Dedifferentiated amniotic fluid mesenchymal stem cell (primary cell): ENCODE results near the gene PLEKHM1.

ENCODE experiments used
- DNase-seq: peaks from one replicate; pipeline ENCODE4 v3.0.0-alpha.2; 2016; ENCODE audit errors: extremely low spot score

PLEKHM1 gene

GRCh38 chr17:45427181-45427835, 63.2 kb downstream of the PLEKHM1 start:
- DNase-seq = no peak

GRCh38 chr17:45426561-45426960, 64.0 kb downstream of the PLEKHM1 start:
- no peak for DNase-seq

- DNase-seq = no peak
Observed at GRCh38 chr17:45425984-45426413, 64.5 kb downstream of the PLEKHM1 start.

GRCh38 chr17:45425125-45425983, 65.2 kb downstream of the PLEKHM1 start:
- no peak for DNase-seq

- no peak for DNase-seq
Observed at GRCh38 chr17:45424769-45425124, 65.8 kb downstream of the PLEKHM1 start.

GRCh38 chr17:45423975-45424335, 66.6 kb downstream of the PLEKHM1 start:
- DNase-seq = no peak

GRCh38 chr17:45423304-45423974, 67.1 kb downstream of the PLEKHM1 start:
- no peak for DNase-seq

- no peak for DNase-seq
Observed at GRCh38 chr17:45414990-45415881, 75.3 kb downstream of the PLEKHM1 start.

GRCh38 chr17:45413498-45413923, 77.0 kb downstream of the PLEKHM1 start:
- no peak for DNase-seq

- no peak for DNase-seq
Observed at GRCh38 chr17:45411348-45412105, 79.0 kb downstream of the PLEKHM1 start.

GRCh38 chr17:45410144-45411091, 80.1 kb downstream of the PLEKHM1 start:
- DNase-seq = no peak

GRCh38 chr17:45409659-45410076, 80.9 kb downstream of the PLEKHM1 start:
- DNase-seq = no peak

GRCh38 chr17:45408611-45409421, 81.7 kb downstream of the PLEKHM1 start:
- DNase-seq = no peak

GRCh38 chr17:45406107-45406506, 84.4 kb downstream of the PLEKHM1 start:
- DNase-seq = no peak

- no peak for DNase-seq
Observed at GRCh38 chr17:45405250-45406086, 85.1 kb downstream of the PLEKHM1 start.

GRCh38 chr17:45404870-45405249, 85.7 kb downstream of the PLEKHM1 start:
- no peak for DNase-seq

GRCh38 chr17:45403906-45404490, 86.5 kb downstream of the PLEKHM1 start:
- DNase-seq = no peak

- DNase-seq = no peak
Observed at GRCh38 chr17:45402916-45403315, 87.6 kb downstream of the PLEKHM1 start.
